H9 (cell line): ENCODE measurements around the gene DPAGT1. TPM values are rescaled to one million over a fixed set of nuclear protein-coding genes. Genes with fewer than 3 reads are reported as not detected.
A peak's percentile ranks its signal among the peaks of the same experiment; 100 is the strongest.

Source experiments
- DNase-seq: peaks from one replicate; pipeline ENCODE4 v3.0.0-alpha.2; 2017
- H2AFZ ChIP-seq: one replicate; pipeline ENCODE4 v1.6.1; 2013; ENCODE audit warnings: mild to moderate bottlenecking, low read length, control low read depth, moderate library complexity
- H2AK5ac ChIP-seq: 2 replicates; pipeline ENCODE4 v1.6.1; 2013; ENCODE audit warnings: low read length, control low read depth, mixed read lengths; ENCODE audit not compliant: insufficient read length
- H2BK120ac ChIP-seq: one replicate; pipeline ENCODE4 v1.6.1; 2013; ENCODE audit warnings: low read depth, mild to moderate bottlenecking, low read length, control low read depth, inconsistent platforms; ENCODE audit not compliant: poor library complexity, severe bottlenecking
- H2BK12ac ChIP-seq: 2 replicates; pipeline ENCODE4 v1.6.1; 2013; ENCODE audit warnings: low read length, control low read depth, mixed read lengths, low read depth; ENCODE audit not compliant: insufficient read length
- H2BK15ac ChIP-seq: 2 replicates; pipeline ENCODE4 v1.6.1; 2013; ENCODE audit warnings: low read depth, low read length, control low read depth
- H2BK20ac ChIP-seq: one replicate; pipeline ENCODE4 v1.6.1; 2013; ENCODE audit warnings: low read depth, mild to moderate bottlenecking, low read length, control low read depth, inconsistent platforms; ENCODE audit not compliant: poor library complexity, severe bottlenecking
- H2BK5ac ChIP-seq: 2 replicates; pipeline ENCODE4 v1.6.1; 2013; ENCODE audit warnings: low read length, control low read depth, mixed read lengths; ENCODE audit not compliant: insufficient read length
- H3K14ac ChIP-seq: 2 replicates; pipeline ENCODE4 v1.6.1; 2013; ENCODE audit warnings: low read length, control low read depth; ENCODE audit not compliant: insufficient read depth
- H3K18ac ChIP-seq: 2 replicates; pipeline ENCODE4 v1.6.1; 2013; ENCODE audit warnings: low read depth, mild to moderate bottlenecking, mixed read lengths, low read length, control low read depth; ENCODE audit not compliant: insufficient read length
- H3K23ac ChIP-seq: 2 replicates; pipeline ENCODE4 v1.6.1; 2013; ENCODE audit warnings: low read length, control low read depth, mixed read lengths, low read depth; ENCODE audit not compliant: insufficient read length
- H3K23me2 ChIP-seq: 2 replicates; pipeline ENCODE4 v1.6.1; 2013; ENCODE audit warnings: low read depth, mild to moderate bottlenecking, mixed read lengths, low read length, control low read depth; ENCODE audit not compliant: insufficient read length, poor library complexity, severe bottlenecking
- H3K27ac ChIP-seq: 2 replicates; pipeline ENCODE4 v1.5.1; 2013; ENCODE audit warnings: low read length, control low read depth, mixed read lengths, low read depth; ENCODE audit not compliant: insufficient read length
- H3K27me3 ChIP-seq: 2 replicates; pipeline ENCODE4 v1.6.1; 2013; ENCODE audit warnings: low read length, control low read depth, inconsistent platforms; ENCODE audit not compliant: insufficient read depth
- H3K4ac ChIP-seq: 2 replicates; pipeline ENCODE4 v1.6.1; 2013; ENCODE audit warnings: low read depth, mild to moderate bottlenecking, control low read depth, inconsistent platforms, low read length, moderate library complexity
- H3K4me1 ChIP-seq: 2 replicates; pipeline ENCODE4 v1.6.1; 2013; ENCODE audit warnings: low read length, control low read depth, inconsistent platforms; ENCODE audit not compliant: insufficient read depth
- H3K4me2 ChIP-seq: 2 replicates; pipeline ENCODE4 v1.6.1; 2013; ENCODE audit warnings: low read length, control low read depth, mixed read lengths; ENCODE audit not compliant: insufficient read length, insufficient read depth
- H3K56ac ChIP-seq: 2 replicates; pipeline ENCODE4 v1.6.1; 2013; ENCODE audit warnings: low read depth, mild to moderate bottlenecking, mixed read lengths, low read length, control low read depth; ENCODE audit not compliant: insufficient read length
- H3K79me1 ChIP-seq: 2 replicates; pipeline ENCODE4 v1.6.1; 2013; ENCODE audit warnings: low read depth, mild to moderate bottlenecking, moderate library complexity, low read length, control low read depth, inconsistent platforms; ENCODE audit not compliant: insufficient read depth, poor library complexity, severe bottlenecking
- H3K79me2 ChIP-seq: 2 replicates; pipeline ENCODE4 v1.6.1; 2013; ENCODE audit warnings: low read length, control low read depth, inconsistent platforms; ENCODE audit not compliant: insufficient read depth
- H3K9ac ChIP-seq: 2 replicates; pipeline ENCODE4 v1.6.1; 2013; ENCODE audit warnings: low read length, control low read depth, mixed read lengths; ENCODE audit not compliant: insufficient read length; ENCODE audit errors: extremely low read depth
- H3K9me3 ChIP-seq: one replicate; pipeline ENCODE4 v1.6.1; 2013; ENCODE audit warnings: low read depth, low read length, inconsistent platforms; ENCODE audit not compliant: control insufficient read depth
- H3T11ph ChIP-seq: one replicate; pipeline ENCODE4 v1.6.1; 2013; ENCODE audit warnings: mild to moderate bottlenecking, low read length, control low read depth, inconsistent platforms
- H4K20me1 ChIP-seq: one replicate; pipeline ENCODE4 v1.6.1; 2013; ENCODE audit not compliant: control insufficient read depth, insufficient read length, insufficient read depth
- H4K5ac ChIP-seq: 2 replicates; pipeline ENCODE4 v1.6.1; 2013; ENCODE audit warnings: low read depth, mild to moderate bottlenecking, mixed read lengths, low read length, control low read depth; ENCODE audit not compliant: insufficient read length
- H4K8ac ChIP-seq: replicated peaks from 2 replicates; pipeline ENCODE4 v1.6.1; 2013; ENCODE audit warnings: low read length, control low read depth, mixed read lengths, low read depth; ENCODE audit not compliant: insufficient read length
- H4K91ac ChIP-seq: 2 replicates; pipeline ENCODE4 v1.6.1; 2013; ENCODE audit warnings: low read depth, mild to moderate bottlenecking, moderate library complexity, mixed read lengths, low read length, control low read depth; ENCODE audit not compliant: insufficient read length
- H3K27ac Mint-ChIP-seq, 3 experiments: 2 replicates in 2 of 3; 3 replicates in 1 of 3; pipeline ENCODE4 v1.8.0; 2020 to 2021; ENCODE audit warnings: mixed read lengths in 3 of 3, mild to moderate bottlenecking in 1 of 3, moderate library complexity in 1 of 3
- H3K27me3 Mint-ChIP-seq: 2 replicates; pipeline ENCODE4 v1.8.0; 2021; ENCODE audit warnings: low read depth, mild to moderate bottlenecking, moderate library complexity, mixed read lengths
- H3K36me3 Mint-ChIP-seq, 3 experiments: 2 replicates in 2 of 3; 3 replicates in 1 of 3; pipeline ENCODE4 v1.8.0; 2020 to 2021; ENCODE audit warnings: low read depth in 3 of 3, mixed read lengths in 3 of 3; ENCODE audit not compliant: insufficient read depth in 1 of 3
- H3K4me1 Mint-ChIP-seq, 2 experiments: 2 replicates each; pipeline ENCODE4 v1.8.0; 2020; ENCODE audit warnings: mixed read lengths in 2 of 2
- H3K4me3 Mint-ChIP-seq, 2 experiments: 2 replicates in 1 of 2; 3 replicates in 1 of 2; pipeline ENCODE4 v1.8.0; 2020 to 2021; ENCODE audit warnings: mild to moderate bottlenecking in 2 of 2, mixed read lengths in 2 of 2, moderate library complexity in 1 of 2
- H3K9me3 Mint-ChIP-seq, 2 experiments: 2 replicates in 1 of 2; 3 replicates in 1 of 2; pipeline ENCODE4 v1.8.0; 2020; ENCODE audit warnings: mild to moderate bottlenecking in 2 of 2, mixed read lengths in 2 of 2, moderate library complexity in 1 of 2
- CTCF ChIP-seq: fragments of 200-600 bp; sonication (generic); conservative IDR thresholded peaks from 3 replicates; pipeline ENCODE4 v1.8.0; 2021; ENCODE audit warnings: antibody characterized with exemption, mild to moderate bottlenecking
- WGBS: extraction: QIAGEN DNeasy Blood & Tissue Kit; methylation state at CpG from one replicate; pipeline ENCODE4 v1.1.7; 2013; ENCODE audit warnings: missing lambda C conversion rate, low lambda C conversion rate, mixed read lengths; ENCODE audit not compliant: insufficient read length; ENCODE audit errors: extremely low coverage; 5-methylcytosine and 5-hydroxymethylcytosine counted together
- total RNA-seq: library from RNA; stranded (reverse); gene quantifications from 2 replicates; pipeline ENCODE4 v1.2.1, GENCODE V29; 2021

Gene DPAGT1
- total RNA-seq, 1 experiment from 2014 or later, result 43.6 TPM

- Mint-ChIP-seq H3K4me1 (peaks cover 8 to 10% of the 10 kb centered on the region in 2 experiments), H3K27ac (peak overlapping the region in 2 of 3 experiments; percentile 37 to 42; a peak in 3 of 7 replicates), H3K4me3 (no peak overlapping the region), H3K36me3 (peaks cover 10 to 63% (median 51%) of the 10 kb centered on the region in 3 experiments; a peak in 6 of 7 replicates), H3K27me3 (no peaks in the 10 kb centered on the region), H3K9me3 (no peaks in the 10 kb centered on the region)
- Histone ChIP-seq H2AK5ac (no peak overlapping the region), H3K4ac (no peak overlapping the region), H3K23ac (no peak overlapping the region), H4K20me1 (no peaks in the 10 kb centered on the region), H2BK5ac (no peak overlapping the region), H4K5ac (no peak overlapping the region), H3K18ac (no peak overlapping the region), H2BK20ac (no peak overlapping the region), H3K56ac (no peak overlapping the region), H3K79me2 (peaks cover 8% of the 10 kb centered on the region), H4K8ac (no peak overlapping the region), H3K4me2 (no peak overlapping the region), H2BK120ac (no peak overlapping the region), H3T11ph (no peak overlapping the region), H3K14ac (no peak overlapping the region), H3K9ac (no peak overlapping the region), H2BK15ac (no peak overlapping the region), H2AFZ (no peak overlapping the region), H3K27me3 (no peaks in the 10 kb centered on the region), H4K91ac (no peak overlapping the region), H3K9me3 (no peaks in the 10 kb centered on the region), H3K4me1 (peaks cover 4% of the 10 kb centered on the region; the same call in 1 of the 2 replicates), H3K23me2 (peaks cover 5% of the 10 kb centered on the region), H3K27ac (no peak overlapping the region), H3K79me1 (peaks cover 6% of the 10 kb centered on the region), H2BK12ac (no peak overlapping the region)
- no peak for DNase-seq
- no CpG with 5 or more reads among the region's 5 CpGs for WGBS
- TF ChIP-seq CTCF, result no peak
Observed at GRCh38 chr11:119126675-119127268, 25.1 kb upstream of the DPAGT1 start.
